SHP77 treated with DMSO at 0.1 percent for 48 hours (cell line): ENCODE results near the gene TIFAB.

ENCODE experiments used
- DNase-seq: peaks from one replicate; lab custom pipeline; 2025; lab: John Stamatoyannopoulos, UW

The TIFAB gene

DNA sequence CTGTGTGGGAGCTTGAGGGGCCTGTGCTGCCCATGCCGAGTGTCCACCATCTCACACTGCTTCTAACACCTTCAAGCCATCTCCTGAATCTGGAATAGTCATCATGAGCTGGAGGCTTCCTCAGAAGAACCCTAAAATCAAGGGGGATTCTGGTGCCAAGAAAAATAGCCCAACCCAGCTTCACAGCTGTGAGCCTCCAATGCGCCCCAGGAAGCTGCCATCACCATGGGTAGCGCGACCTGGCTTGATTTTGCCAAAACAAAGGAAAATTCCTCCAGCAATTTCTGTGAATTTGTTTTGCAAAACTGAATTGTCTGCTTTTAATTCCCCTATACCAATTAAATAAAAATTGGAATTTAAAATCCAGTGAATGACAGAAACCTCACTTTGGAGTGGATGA, 6.2 kb upstream of the TIFAB start:
- no peak for DNase-seq

DNA sequence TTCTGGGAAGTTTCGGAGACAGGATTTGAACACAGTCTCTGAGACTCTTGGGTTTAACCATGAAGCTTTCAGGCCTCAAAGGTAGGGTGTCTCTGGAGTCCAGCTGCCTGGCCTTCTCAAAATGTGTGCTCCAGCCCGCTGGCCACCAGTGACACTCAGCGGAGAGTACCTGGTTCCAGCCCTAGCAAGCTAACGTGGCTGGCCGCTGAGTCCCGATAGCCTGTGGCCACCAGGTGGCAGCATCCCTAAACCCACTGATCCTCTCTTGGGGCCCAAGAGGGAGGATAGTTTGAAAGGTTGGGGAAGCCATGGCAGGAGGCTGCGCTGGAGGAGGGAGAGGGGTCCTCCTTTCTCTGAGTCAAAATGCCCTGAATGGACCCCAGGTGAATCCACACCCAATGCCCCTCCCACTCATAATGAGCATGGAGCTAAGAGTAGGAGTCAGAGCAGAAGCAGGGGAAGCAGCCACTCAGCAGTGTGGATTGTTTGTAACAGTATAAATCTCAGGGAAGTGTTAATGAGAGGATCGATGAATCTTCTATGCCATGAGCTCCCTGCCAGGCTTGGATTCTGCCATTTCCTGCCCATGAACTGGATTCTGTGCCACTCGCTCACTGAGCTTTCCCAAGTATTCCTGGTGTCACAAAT, 5.4 kb upstream of the TIFAB start:
- peak; percentile 6 for DNase-seq

DNA sequence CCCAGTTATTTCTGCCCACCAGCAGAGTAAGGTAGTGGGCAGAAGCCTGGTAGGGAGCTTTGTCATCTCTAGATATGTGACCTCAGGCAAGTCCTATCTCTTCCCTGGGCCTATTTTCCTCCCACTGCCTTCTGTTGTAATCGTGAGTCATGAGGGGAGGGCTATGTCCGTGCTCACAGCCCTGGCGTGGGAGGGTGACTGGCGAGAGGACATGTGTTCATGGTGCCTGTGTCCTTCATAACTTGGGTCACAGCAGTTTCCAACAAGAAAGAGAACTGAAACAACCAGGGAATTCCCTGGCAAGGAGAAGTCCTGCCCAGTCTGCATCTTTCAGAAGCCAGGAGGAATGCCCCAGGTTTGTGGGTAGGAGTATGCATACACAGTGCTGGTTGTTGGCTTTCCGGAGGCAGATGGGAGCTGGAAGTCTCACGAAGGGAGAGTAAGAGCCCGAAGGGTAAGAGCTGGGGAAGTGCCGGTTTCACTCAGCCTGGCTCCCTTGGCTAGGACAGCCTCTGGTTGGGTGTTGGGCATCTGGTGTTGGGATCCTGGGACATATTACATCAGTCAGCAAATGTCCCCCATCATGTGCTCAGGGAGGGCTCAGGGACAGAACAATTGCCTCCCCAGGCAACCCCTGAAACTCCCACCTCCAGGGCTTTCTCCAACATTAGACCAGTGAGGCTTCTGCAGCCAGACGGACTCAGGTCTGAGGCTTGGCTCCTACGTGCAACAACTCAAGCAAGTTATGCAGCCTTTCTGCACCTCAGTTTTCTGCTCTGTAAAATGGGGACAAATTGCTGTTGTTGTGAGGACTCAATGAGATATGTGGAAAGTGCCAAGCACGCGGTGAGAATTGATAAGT, 4.3 kb upstream of the TIFAB start:
- no peak for DNase-seq

DNA sequence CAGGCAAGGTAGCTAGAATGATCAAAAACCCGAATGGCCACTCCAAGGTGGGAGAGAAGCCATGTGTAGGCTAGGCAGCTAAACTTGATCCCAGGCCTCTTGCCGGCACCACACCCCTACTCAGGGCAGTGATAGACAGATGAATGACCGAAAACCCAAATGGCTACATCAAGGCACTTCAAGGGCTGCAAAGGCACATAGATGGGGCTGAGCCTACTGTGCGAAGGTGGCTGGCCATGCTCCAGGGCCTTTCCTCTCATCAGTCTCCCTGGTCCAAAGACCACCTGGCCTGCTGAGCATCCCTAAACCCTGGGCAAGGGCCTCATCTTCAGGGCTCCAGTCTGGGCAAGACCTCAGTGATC, 3.7 kb upstream of the TIFAB start:
- DNase-seq: no peak

DNA sequence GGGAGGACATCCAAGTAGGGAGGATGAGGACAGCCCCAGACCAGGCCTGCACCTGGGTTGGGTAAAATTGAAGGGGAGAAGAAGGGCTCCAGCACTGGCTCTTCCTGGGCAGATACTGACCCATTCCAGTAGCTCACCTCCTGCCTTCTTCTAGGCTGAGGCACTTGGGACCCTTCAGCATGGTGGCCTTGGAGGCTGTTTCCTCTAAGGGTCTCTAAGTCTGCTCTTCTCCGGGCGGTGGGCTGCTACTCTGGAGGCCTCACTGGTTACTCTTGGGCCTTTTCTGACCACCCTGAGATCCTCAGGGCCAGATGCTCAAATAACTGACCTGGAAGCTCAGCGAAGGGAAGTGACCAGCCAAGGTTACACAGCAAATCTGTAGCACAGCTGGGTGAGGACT, 2.8 kb upstream of the TIFAB start:
- DNase-seq: no peak

DNA sequence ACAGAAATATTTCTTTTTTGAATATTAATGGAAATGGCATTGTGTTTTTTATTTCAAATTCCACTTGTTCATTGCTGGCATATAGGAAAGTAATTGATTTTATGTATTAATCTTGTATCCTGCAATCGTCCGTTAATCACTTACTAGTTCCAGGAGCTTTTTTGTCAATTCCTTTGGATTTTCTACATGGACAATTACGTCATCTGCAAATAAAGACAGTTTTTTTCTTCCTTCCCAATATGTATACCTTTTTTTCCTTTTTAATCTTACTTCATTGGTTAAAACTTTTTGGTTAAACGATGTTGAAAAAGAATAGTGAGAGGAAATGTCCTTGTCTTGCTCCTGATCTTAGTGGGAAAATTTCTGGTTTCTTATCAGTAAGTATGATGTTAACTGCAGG, 1.5 kb upstream of the TIFAB start:
- no peak for DNase-seq

DNA sequence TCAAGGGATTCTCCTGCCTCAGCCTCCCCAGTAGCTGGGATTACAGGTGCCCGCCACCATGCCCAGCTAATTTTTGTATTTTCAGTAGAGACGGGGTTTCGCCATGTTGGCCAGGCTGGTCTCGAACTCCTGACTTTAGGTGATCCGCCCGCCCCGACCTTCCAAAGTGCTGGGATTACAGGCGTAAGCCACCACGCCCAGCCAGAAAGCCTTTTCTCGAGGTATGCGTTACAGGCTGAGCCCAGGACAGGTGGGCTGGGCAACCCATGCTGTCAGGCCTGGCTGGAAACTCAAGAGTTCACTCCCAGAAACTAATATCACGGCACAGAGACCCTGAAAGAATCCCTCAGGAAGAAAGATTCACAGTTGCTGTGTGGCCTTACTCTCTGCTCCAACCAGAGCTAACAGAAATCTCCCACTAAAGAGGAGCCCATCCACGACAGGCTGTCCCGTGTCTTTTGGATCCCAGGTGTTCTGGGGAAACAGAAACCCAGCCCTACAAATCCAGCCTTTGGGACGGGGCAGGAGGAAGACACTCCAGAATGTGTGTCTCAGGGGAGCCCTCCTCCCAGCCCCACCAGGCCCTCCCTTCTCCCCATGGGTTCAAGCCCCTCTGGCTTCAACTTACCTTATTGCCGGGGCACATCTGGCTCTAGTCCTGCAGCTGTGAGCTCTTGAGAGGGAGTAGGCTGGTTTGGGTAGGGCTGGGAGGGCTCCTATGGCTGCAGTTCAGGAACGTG, 400 bp downstream of the TIFAB start:
- no peak for DNase-seq

DNA sequence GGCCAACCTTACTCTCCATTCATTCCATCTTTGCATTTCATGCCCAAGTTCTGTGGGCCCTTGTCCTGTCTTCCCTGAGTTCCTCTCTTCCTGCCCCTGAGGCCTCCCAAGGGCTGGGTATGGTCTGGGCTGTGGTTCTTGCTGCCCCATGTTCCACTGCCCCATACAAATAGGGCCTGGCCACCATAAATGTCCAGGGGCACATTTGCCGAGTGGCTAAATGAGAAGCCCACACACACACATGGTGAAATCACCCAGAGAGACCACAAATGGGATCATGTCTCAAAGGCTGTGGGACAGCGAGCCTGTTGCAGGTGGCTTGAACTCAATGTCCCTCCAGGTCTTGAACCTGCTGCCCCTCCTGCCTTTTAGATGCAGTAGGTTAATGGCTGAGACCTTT, 1.2 kb downstream of the TIFAB start:
- DNase-seq: no peak

DNA sequence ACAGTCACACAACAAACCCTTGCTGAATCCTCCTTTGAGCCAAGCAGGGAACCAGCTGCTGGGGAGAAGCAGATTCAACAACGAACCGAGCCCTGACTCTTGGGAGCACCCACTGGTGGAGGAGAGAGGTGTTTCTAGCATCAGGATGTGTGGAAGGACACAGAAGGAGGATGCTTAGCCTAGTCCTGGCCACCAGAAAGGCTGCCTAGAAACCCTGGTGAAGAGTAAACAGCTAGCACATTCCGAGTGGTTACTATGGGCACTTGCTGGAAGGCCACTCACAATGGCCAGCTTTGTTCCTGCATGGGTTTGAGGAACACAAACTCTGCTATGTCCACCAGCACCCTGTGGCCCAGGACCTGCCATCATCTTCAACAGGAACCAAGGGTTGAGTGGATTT, 1.8 kb downstream of the TIFAB start:
- DNase-seq: no peak

DNA sequence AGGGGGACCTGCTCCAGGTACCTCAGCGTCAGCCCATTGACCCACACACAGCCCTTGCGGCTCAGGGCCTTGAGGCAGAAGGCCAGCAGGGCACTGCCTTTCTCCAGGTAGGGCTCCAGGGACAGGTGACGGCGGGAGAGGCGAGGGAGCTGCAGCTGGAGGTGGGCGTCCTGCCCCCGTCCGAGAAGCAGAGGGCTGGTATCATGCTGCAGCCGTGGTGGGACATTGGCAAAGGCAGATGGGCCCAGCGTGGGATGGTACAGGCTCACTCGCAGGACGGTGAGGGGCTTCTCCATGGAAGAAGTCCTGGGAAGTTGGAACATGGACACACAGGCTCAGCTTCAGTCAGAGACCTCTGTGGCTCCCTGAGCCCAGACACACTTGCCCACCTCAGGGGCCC, 2.5 kb downstream of the TIFAB start:
- no peak for DNase-seq

DNA sequence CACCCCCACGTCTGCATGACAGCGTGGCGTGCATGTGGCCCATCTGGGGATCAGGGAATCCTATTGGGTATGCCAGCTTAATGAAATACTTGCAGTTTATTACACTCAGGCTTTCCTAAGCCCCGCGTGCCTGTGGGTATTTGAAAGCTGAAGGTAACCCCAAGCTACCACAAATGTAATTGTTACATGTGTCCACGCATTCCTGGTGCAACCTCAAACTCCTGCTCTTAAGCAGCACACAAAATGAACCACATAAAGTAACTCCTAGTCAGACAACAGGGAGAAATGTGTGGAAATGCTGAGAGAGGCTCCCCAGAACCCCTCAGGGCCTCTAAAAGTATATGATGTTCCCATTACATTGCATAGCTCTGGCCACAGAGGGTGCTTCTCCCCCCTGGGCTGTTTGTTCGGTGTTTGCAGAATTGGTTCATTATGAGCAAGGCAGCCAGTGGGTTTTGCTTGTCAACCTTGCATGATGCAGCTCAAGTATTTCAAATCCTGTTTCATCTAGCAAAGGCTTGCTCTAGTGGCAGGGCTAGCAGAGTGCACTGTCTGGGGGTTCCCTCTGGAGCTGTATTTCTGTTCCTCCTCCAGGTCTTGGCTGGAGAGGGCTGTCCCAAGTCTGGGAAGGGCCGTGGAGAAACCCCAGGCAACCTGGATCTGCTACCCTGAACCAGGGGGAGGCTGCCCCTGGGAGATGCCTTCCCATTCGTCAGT, 3.2 kb downstream of the TIFAB start:
- DNase-seq: no peak

DNA sequence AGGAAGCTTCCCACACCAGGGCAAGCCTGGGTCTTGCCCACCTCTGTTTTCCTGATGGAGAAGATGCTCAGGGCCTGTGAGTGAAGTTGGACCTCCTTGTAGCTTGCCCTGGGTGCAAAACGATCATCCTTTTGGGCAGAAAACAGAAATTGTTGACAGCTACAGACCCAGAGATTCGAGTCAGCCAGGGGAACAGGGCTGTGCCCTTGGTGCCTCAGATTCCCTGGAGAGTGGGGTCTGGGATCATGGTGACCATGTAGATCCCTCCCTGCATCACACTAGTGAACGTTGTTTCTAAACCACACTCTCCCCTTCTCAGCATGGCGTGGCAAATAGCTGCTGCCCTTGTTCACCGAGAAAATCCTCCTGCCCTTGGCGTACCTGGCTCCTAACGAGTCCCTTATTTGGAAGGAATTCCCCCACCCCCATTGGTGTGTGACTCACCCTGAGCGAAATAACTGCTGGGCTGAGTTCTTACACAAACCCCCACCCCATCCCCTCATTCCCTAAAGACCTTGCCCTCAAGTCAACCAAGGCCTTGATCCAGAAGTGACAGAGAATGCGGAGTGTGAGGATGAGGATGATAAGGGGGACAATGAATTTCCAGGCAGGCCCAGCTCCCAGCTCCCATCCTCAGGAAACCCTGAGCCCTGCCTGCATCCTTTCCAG, 3.9 kb downstream of the TIFAB start:
- DNase-seq: no peak

DNA sequence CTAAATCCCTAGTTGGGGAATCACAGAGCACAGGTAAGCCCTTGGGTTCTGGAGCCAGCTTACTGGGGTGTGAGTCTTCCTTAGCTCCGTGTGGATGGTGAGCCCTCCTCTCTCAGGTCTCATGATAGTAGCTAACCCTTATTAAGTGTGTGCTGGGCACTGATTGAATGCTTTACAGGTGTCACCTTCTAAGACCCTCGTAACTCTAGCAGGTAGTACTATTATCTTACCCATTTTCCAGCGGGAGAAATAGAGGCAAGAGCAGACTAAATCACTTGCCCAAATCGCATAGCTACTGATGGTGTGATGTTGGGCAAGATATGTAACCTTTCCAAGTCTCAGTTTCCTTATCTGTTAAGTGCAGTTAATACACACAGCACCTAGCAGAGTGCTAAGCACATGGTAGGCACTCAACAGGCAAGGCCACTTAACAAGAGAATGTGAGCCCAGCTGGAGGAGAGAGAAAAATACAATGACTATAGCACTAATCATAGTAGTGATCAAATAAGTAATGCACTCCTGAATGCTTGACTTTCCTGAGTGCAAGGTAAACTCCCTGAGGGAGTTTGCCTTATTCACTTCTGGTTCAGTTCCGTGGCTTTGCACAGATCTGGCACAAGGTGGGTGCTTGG, 4.7 kb downstream of the TIFAB start, which contains the start of gene DCANP1:
Gene DCANP1 (minus strand): TSS at position 51 of the 632 bp plus-strand sequence. CDS start 240 bp downstream, outside the sequence.
- DNase-seq: no peak

DNA sequence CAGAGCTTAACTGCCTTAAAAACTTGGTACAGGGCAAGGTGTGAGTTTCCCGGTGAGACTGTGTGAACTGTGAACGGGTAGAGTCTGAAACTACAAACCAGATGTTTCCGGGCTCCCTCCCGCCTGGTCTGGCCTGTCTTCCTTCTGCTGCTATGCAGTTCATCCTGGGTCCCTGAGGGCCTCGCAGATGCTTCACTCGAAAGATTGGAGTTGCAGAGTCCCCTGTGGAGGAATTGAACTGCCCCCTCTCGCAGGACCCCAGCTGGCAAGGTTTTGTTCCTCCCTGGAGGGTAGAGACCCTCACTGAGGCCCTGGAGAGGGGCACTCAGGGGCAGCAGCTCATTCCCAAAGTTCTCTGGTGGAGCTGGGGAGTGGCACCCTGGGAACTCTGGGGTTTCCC, 5.5 kb downstream of the TIFAB start:
- no peak for DNase-seq

DNA sequence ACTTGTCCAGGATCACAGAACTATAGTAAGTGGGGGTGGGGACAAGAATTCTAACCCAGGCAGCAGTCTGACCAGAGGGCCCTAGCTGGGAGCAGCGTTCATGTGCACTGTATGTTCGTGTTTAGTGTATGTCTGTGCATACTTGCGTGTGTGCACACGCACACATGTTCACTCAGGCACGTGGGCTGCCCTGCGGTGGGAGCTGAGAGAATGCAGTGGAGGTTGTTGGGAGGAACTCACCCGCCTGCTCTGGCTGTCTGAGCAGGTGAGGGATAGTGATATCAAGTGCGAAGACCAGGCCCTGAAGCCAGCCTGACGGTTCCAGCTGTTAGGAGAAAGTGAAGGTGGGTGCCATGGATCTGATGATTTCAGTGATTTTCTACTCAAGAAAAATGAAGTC, 5.9 kb downstream of the TIFAB start:
- DNase-seq: no peak

DNA sequence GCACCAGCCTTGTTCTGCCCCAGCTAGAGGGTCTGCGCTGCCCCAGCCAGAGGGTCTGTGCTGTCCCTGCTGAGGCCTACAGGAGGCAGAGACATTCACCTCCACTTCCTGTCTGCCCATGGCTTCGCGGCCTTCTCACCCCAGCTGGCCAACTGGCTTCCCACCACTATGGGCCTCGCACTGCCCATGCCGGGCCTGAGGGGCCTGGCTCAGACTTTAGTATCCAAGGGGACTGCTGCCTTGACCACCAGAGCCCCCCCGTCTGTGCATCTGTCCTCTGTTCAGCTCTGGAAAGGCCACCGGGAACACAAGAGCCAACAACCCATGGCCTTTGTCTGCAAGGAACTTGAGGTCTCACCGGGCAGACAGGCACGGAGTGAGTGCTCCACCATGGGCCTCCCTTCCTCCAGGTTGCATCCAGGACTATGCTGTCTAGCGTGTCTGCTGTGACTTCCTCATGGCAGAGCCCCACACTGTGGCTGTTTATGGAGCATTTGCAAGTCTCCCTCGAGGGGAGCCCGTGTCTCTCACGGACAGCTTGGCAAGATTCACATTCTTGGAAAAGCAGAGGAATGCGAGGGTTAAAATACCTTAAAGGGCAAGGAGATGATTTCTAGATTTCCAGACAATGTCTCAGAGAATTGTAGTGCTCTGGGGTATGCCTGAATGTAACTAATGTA, 6.7 kb downstream of the TIFAB start:
- no peak for DNase-seq

DNA sequence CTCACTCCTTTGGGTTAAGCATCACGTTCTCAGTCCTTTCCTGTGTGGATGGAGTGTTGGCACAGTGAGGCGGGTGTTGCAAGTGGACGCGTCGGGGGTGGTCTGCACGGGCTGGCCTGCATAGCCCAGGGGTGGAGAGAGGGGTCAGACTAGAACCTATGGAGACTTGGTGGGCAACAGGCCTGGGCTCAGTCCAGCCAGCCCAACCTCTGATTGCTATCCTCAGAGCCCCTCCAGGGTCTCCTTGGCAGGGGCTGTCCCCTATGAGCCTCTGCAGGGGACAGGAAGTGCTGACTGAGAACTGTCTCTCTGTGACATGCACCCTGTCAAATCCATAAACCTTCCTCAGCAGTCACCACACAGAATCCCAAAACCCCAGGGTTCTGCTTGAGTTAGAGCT, 7.3 kb downstream of the TIFAB start:
- DNase-seq: no peak

DNA sequence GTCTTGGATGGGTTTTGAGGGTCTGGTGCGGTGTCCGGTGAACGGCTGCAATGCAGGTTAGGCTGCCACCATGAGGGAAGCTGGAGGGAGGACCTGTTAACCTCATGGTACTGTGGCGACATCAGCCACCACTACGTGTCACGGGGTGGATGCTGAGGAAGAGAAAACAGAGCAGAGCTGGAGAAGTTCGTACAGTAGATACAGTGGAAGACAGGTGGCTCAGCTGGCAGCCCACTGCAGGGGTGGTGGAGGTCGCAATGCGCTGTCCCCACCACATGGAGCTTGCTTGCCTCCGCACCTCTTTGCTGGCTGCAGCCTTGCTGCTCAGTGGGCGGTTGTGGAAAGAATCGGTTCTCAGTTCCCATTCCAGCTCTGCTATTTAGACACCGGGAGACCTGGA, 7.8 kb downstream of the TIFAB start:
- no peak for DNase-seq

DNA sequence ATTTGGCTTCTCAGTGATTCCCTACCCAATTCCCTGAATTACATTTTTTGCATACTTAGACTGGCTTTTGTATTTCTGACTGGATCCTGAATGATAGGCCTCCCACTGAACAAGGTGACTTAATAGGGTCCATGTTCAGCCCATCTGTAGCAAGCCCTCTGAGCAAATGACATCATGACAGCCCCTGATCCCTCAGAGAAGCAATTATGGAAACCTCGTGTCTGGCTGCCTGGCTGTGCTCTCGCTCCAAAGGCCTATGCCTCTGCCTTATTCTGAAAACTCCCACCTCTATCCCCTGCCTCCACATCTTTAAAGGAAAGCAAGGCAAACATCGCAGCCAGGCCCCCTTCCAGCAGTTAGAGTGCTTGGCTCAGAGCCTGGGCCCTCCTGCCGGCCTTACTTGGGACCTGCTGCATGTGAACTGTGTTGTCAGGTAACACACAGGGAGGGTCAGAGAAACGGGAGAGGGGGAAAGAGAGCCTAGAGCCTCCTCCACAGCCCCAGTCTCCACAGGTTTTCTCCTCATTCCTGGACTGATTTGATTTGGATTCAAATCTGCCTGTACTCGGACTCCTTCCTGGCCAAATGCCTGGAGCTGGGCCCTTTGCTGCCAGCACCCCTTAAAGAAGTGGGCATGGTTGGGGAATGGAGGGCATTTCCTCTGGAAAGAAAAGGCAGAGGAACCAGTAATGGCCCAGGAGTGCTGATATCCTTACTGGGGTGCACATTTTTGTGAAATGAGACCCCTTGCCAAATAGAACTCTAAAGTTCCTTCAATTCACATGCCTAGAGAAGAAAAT, 8.8 kb downstream of the TIFAB start:
- DNase-seq: no peak
